Nephron (organoid): ENCODE measurements around the gene GFY.
"Not testable (repeated sequence)": the region's sequence is repeated elsewhere in the genome, so short reads cannot be mapped to it uniquely, and the experiment has no call there.

ENCODE experiments used
- H3K27ac Mint-ChIP-seq, 3 experiments: 2 replicates each; pipeline ENCODE4 v1.8.0; 2020; ENCODE audit warnings: mixed read lengths in 3 of 3, mild to moderate bottlenecking in 2 of 3, moderate library complexity in 1 of 3
- H3K27me3 Mint-ChIP-seq: 2 replicates; pipeline ENCODE4 v1.8.0; 2021; ENCODE audit warnings: low read depth, mild to moderate bottlenecking, moderate library complexity, mixed read lengths
- H3K36me3 Mint-ChIP-seq: 2 replicates; pipeline ENCODE4 v1.8.0; 2020; ENCODE audit warnings: low read depth, mixed read lengths
- H3K4me1 Mint-ChIP-seq: 2 replicates; pipeline ENCODE4 v1.8.0; 2020; ENCODE audit warnings: mixed read lengths
- H3K4me3 Mint-ChIP-seq, 3 experiments: 2 replicates each; pipeline ENCODE4 v1.8.0; 2020; ENCODE audit warnings: mild to moderate bottlenecking in 3 of 3, mixed read lengths in 3 of 3, moderate library complexity in 2 of 3
- H3K9me3 Mint-ChIP-seq: 2 replicates; pipeline ENCODE4 v1.8.0; 2020; ENCODE audit warnings: mixed read lengths
- TF ChIP-seq, protein P1 (sequence below), 3 experiments: fragments of 200-600 bp; sonication (generic); IDR thresholded peaks; one replicate each; pipeline ENCODE4 v1.5.0; 2021; ENCODE audit warnings: antibody characterized with exemption in 3 of 3; ENCODE audit not compliant: unreplicated experiment in 3 of 3

The GFY gene

DNA sequence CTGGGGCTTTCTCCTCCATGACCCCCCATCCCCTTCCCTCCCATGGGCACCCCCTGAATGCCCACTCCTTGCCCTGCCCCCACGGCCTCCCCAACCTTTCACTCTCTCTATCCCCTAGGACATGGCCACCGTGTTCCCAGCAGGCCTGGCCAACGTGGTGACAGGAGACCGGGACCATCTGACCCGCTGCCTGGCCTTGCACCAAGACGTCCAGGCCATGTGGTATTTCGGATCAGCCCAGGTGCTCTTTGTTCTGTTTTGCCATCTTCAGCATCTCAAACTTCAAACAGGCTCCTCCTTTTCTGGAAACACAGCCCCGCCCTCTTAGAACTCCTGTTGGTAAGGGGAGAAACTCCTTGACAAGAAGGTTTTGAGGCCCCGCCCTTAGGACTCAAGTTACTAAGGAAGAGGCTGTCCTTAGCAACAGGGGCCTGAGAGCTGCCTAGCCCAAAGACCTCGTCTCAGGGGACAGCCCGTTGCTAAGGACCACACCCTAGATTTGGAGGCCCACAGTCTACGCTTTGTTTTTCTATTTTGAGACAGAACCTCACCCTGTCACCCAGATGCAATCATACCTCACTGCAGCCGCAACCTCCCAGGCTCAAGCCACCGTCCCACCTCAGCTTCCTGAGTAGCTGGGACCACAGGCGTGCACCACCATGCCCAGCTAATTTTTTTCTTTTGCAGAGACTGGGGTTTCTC is 43.7 kb downstream of the GFY start:
- Mint-ChIP-seq H3K27ac (peak overlapping the region in 2 of 3 experiments; percentile 32 to 84), H3K36me3 (peaks cover 8% of the 10 kb centered on the region), H3K27me3 (no peaks in the 10 kb centered on the region), H3K4me1 (no peaks in the 10 kb centered on the region), H3K9me3 (no peaks in the 10 kb centered on the region), H3K4me3 (no peak overlapping the region)
- TF ChIP-seq, protein P1, sequence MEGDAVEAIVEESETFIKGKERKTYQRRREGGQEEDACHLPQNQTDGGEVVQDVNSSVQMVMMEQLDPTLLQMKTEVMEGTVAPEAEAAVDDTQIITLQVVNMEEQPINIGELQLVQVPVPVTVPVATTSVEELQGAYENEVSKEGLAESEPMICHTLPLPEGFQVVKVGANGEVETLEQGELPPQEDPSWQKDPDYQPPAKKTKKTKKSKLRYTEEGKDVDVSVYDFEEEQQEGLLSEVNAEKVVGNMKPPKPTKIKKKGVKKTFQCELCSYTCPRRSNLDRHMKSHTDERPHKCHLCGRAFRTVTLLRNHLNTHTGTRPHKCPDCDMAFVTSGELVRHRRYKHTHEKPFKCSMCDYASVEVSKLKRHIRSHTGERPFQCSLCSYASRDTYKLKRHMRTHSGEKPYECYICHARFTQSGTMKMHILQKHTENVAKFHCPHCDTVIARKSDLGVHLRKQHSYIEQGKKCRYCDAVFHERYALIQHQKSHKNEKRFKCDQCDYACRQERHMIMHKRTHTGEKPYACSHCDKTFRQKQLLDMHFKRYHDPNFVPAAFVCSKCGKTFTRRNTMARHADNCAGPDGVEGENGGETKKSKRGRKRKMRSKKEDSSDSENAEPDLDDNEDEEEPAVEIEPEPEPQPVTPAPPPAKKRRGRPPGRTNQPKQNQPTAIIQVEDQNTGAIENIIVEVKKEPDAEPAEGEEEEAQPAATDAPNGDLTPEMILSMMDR (IDR thresholded peaks at IDR 0.05; ENCODE audit: unreplicated experiment in 3 of 3), result no peak

DNA sequence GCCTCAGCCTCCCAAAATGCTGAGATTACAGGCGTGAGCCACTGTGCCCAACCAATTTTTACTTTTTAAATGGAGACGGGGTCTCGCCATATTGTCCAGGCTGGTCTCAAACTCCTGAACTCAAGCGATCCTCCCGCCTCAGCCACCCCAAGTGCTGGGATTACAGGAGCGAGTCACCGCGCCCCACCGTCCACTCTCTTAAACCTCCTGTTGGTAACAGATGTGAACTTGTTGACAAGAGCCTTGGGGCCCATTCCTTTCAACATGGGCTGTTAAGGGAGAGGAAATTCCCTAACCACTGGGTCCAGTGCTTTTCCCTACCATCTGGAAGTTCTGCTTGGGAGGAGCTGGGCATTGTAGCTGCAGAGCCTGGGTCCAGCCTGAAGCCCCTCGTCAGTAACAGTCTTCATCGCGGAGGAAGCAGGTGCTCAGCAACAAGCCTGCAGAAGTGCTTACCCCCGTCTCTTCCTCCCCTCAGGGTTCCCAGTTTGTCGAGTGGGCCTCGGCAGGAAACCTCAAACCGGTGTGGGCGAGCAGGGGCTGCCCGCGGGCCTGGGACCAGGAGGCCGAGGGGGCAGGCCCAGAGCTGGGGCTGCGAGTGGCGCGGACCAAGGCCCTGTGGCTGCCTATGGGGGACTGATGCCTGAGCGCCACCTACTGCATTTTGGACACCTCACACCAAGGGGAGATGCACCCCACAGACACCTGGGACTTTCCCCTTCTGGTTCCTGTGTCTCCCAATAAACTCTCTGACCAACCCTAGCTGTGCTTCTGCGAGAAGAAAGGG is 44.8 kb downstream of the GFY start:
- Mint-ChIP-seq H3K4me1 (peaks cover 1% of the 10 kb centered on the region), H3K27me3 (peaks cover 5% of the 10 kb centered on the region), H3K4me3 (no peak overlapping the region), H3K9me3 (no peaks in the 10 kb centered on the region), H3K36me3 (peaks cover 8% of the 10 kb centered on the region), H3K27ac (no peak overlapping the region)
- TF ChIP-seq, protein P1 (IDR thresholded peaks at IDR 0.05; ENCODE audit: unreplicated experiment in 3 of 3), result no peak

DNA sequence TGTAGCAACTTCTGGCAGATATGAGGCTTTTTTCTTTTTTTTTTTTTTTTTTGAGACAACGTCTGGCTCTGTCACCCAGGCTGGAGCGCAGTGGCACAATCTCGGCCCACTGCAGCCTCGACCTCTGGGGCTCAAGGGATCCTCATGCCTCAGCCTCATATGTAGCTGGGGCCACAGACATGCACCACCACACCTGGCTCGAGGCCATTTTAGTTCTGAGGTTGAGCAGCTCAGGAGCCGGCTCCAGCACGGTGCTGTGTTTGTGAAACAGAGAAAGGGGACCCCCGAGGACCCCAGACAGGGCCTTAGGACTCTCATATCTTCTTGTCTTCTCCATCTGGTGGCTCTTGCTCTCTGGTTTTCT is 45.4 kb downstream of the GFY start:
- no peak overlapping the region for H3K4me3 Mint-ChIP-seq
- H3K27ac Mint-ChIP-seq, result no peak overlapping the region
- no peaks in the 10 kb centered on the region for H3K9me3 Mint-ChIP-seq
- peaks cover 8% of the 10 kb centered on the region for H3K36me3 Mint-ChIP-seq
- H3K4me1 Mint-ChIP-seq, result peaks cover 5% of the 10 kb centered on the region
- TF ChIP-seq, protein P1 (IDR thresholded peaks at IDR 0.05; ENCODE audit: unreplicated experiment in 3 of 3), result no peak
- H3K27me3 Mint-ChIP-seq, result peaks cover 5% of the 10 kb centered on the region

DNA sequence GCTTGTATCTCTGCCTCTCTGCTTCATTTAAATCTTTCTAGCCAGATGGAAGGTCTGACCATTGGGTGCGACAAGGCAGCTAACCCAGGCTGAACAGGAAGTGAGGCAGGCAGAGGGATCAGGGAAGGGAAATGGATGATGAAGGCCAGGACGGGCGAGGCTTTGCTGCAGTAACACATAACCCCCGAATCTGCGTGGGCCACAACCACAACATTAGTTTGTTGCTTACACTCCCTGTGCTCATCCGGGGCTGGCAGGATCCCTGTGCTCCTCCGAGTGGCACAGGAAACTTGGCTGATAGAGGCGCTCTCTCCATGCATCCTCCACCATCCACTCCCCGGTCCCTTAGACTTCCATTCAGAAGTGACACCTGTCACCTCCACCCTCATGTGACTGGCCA is 47.7 kb downstream of the GFY start:
- no peaks in the 10 kb centered on the region for H3K9me3 Mint-ChIP-seq
- peaks cover 9% of the 10 kb centered on the region for H3K4me1 Mint-ChIP-seq
- H3K4me3 Mint-ChIP-seq, result peak overlapping the region; percentile 50 to 77 (median 74)
- H3K27me3 Mint-ChIP-seq, result peaks cover 5% of the 10 kb centered on the region
- H3K36me3 Mint-ChIP-seq, result peaks cover 8% of the 10 kb centered on the region
- TF ChIP-seq, protein P1 (IDR thresholded peaks at IDR 0.05; ENCODE audit: unreplicated experiment in 3 of 3), result no peak
- no peak overlapping the region for H3K27ac Mint-ChIP-seq

DNA sequence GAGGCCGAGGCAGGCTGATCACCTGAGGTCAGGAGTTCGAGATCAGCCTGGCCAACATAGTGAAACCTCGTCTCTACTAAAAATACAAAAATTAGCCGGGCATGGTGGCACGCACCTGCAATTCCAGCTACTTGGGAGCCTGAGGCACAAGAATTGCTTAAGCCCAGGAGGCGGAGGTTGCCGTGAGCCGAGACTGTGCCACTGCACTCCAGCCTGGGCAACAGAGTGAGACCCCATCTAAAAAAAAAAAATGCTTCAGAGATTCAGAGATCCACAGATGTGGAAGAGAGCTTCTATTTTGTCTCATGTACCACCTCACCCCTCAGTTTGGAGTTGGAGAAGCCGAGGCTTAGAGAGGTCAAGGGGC is 48.3 kb downstream of the GFY start:
- not testable (repeated sequence) for H3K36me3 Mint-ChIP-seq, H3K9me3 Mint-ChIP-seq

DNA sequence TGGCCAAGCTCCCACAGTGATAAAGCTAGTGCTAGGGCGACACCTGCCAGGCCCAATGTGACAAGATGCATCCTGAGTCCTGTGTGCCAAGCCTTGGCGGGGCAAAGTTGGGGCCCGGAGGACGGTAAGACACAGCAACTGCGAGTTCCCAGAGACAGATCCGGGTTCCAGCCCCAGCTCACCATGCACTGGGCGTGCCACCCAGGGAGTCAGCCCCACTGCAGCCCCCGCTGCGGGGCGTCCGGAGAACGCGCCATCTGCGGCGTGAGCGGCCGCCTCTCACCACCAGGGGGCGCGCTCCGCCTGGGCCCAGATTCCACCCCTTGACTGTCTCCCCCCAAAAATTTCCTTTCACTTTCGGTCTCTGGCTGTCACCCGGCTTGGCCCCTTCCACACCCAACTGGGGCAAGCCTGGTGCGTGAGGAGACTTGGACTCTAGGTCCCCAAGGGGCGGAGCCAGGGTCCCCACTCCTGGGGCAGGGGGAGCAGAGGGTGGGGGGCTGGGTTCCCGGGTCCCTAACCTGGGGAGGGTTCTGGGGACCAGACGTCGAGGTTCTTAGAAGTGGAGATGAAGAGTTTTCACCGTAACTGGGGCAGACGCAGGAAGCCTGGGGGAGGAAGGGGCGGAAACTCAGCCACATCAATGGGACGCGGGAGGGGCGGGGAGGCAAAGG is 48.8 kb downstream of the GFY start, which contains the start of gene FLT3LG:
FLT3LG (plus strand) TSS at position 348 of the 674 bp plus-strand sequence. CDS start 425 bp downstream, outside the sequence.
- peaks cover 9% of the 10 kb centered on the region for H3K4me1 Mint-ChIP-seq
- peak within 1 kb of the TSS; percentile 64 to 77 (median 74) for H3K4me3 Mint-ChIP-seq
- TF ChIP-seq, protein P1 (IDR thresholded peaks at IDR 0.05; ENCODE audit: unreplicated experiment in 3 of 3), result peak; percentile 92 to 98 (median 96)
- H3K27ac Mint-ChIP-seq, result peak within 1 kb of the TSS; percentile 15 to 79 (median 66)
- H3K9me3 Mint-ChIP-seq, result no peaks in the 10 kb centered on the region
- H3K27me3 Mint-ChIP-seq, result peaks cover 5% of the 10 kb centered on the region
- H3K36me3 Mint-ChIP-seq, result peaks cover 6% of the 10 kb centered on the region

More for the DNA sequence above, 48.3 kb downstream of the GFY start:
- not testable (repeated sequence) for H3K27ac Mint-ChIP-seq, H3K4me1 Mint-ChIP-seq, H3K27me3 Mint-ChIP-seq
- peak overlapping the region in 2 of 3 experiments; percentile 27 to 44 for H3K4me3 Mint-ChIP-seq
